Psoas muscle (tissue), 8 donors: Measurements from ENCODE around the gene JAM3. TPM values are rescaled to one million over a fixed set of nuclear protein-coding genes. Genes with fewer than 3 reads are reported as not detected.

Experiments
- ATAC-seq, 4 donors: fragments of 200-7000 bp; cut with Tn5 transposase; one replicate each; pipeline ENCODE4 v1.9.1; 2020; ENCODE audit warnings: moderate library complexity in 3 of 4, mild to moderate bottlenecking in 2 of 4
- DNase-seq, 2 donors: peaks; one replicate each; pipeline ENCODE4 v3.0.0-alpha.2; 2020
- H3K27ac ChIP-seq: fragments of 200-600 bp; one replicate; pipeline ENCODE4 v1.8.0; 2022
- H3K27me3 ChIP-seq, 3 donors: fragments of 200-600 bp in 1 of 3; one replicate each; pipeline versions ENCODE4 v1.6.1 to v1.8.0; 2013 to 2022; ENCODE audit warnings: low read length in 2 of 3, mild to moderate bottlenecking in 2 of 3, moderate library complexity in 1 of 3; ENCODE audit not compliant: insufficient read depth in 3 of 3
- H3K36me3 ChIP-seq, 2 donors: fragments of 200-600 bp in 1 of 2; one replicate each; pipeline versions ENCODE4 v1.6.1 to v1.8.0; 2013 to 2022; ENCODE audit warnings: low read depth in 1 of 2, mild to moderate bottlenecking in 1 of 2, moderate library complexity in 1 of 2; ENCODE audit not compliant: insufficient read depth in 1 of 2
- H3K4me1 ChIP-seq: fragments of 200-600 bp; one replicate; pipeline ENCODE4 v1.8.0; 2022
- H3K4me3 ChIP-seq: fragments of 200-600 bp; one replicate; pipeline ENCODE4 v1.8.0; 2022; ENCODE audit warnings: mild to moderate bottlenecking
- H3K9me3 ChIP-seq: fragments of 200-600 bp; one replicate; pipeline ENCODE4 v1.8.0; 2022
- WGBS, 3 donors: extraction: QIAGEN DNeasy Blood & Tissue Kit; methylation state at CpG; one replicate each; pipeline versions ENCODE4 v1.1.6 to v1.1.7; 2013; 5-methylcytosine and 5-hydroxymethylcytosine counted together
- intact Hi-C, 2 donors: fragments of 100-400 bp; cut with DNase I; formaldehyde crosslinking; loops; one replicate each; pipeline versions ENCODE4 v1.11.0 to v1.14.2; 2022
- polyA plus RNA-seq, 3 donors: library from polyadenylated mRNA; stranded (reverse); fragments of 200-250 nt; gene quantifications; one replicate each; pipeline ENCODE4 v1.2.3, GENCODE V29; 2013
- total RNA-seq, 4 donors: library from RNA; stranded (reverse); fragmentation: NEBNext Ultra II Directional in 2 of 4; extraction: Animal tissue kit (Norgen Biotek cat#: 25700) in 2 of 4; gene quantifications; one replicate each; pipeline versions ENCODE4 v1.2.1 to v1.2.4, GENCODE V29; 2021 to 2023
- TF ChIP-seq, protein P1 (sequence below): fragments of 200-600 bp; IDR thresholded peaks from one replicate; pipeline ENCODE4 v1.8.0; 2022; ENCODE audit warnings: antibody characterized with exemption
- donor health status: healthy with polysubstance abuse.
- donor health status: DM: no; HTN: no; CAD: no; lungs with moderate emphysema.
- donor health status: Bipolar disorder and iron deficiency.
- donor health status: healthy.
- donor health status: DM: yes; HTN: yes; CAD: no.
- donor health status: DM: no; HTN: no; CAD: no.
- donor health status: DM: no; HTN: no; CAD: no.
- donor health status: DM: yes; HTN: yes; CAD: no.

Gene JAM3
- total and polyA plus RNA-seq, 7 donors: 2.4 to 12.7 (median 5.8) TPM

DNA sequence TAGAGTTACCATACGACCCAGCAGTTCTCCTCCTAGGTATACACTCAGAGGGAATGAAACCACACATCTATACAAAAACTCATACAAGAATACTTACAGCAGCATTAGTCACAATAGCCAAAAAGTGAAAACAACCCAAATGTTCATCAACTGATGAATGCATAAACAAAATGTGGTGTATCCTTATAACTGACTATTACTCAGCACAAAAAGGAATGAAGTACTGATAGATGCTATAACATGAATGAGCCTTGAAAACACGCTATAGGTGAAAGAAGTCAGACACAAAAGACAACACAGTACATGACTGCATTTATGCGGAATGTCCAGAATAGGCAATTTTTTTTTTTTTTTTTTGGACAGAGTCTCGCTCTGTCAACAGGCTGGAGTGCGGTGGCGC, 131.8 kb downstream of the JAM3 start:
- DNase-seq (no peak), ATAC-seq (no peak)
- peaks cover 0 to 71% of the 10 kb centered on the region in 2 donors for H3K36me3 ChIP-seq
- no peaks in the 10 kb centered on the region for H3K4me1 ChIP-seq
- H3K27ac ChIP-seq: no peak overlapping the region
- 96 to 98% (median 98%) methylated on average over 6 of the region's 6 CpGs for WGBS, 3 donors
- H3K27me3 ChIP-seq: no peaks in the 10 kb centered on the region
- no peak overlapping the region for H3K4me3 ChIP-seq
- intact Hi-C loops: no loop called here
- TF ChIP-seq, protein P1, sequence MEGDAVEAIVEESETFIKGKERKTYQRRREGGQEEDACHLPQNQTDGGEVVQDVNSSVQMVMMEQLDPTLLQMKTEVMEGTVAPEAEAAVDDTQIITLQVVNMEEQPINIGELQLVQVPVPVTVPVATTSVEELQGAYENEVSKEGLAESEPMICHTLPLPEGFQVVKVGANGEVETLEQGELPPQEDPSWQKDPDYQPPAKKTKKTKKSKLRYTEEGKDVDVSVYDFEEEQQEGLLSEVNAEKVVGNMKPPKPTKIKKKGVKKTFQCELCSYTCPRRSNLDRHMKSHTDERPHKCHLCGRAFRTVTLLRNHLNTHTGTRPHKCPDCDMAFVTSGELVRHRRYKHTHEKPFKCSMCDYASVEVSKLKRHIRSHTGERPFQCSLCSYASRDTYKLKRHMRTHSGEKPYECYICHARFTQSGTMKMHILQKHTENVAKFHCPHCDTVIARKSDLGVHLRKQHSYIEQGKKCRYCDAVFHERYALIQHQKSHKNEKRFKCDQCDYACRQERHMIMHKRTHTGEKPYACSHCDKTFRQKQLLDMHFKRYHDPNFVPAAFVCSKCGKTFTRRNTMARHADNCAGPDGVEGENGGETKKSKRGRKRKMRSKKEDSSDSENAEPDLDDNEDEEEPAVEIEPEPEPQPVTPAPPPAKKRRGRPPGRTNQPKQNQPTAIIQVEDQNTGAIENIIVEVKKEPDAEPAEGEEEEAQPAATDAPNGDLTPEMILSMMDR: no peak
- H3K9me3 ChIP-seq: no peaks in the 10 kb centered on the region

Other genes with a start within 250 kb of the JAM3 start
- gene SPATA19, start 223.6 kb upstream of the JAM3 start, total RNA-seq: not detected
- gene SPATA19, start 223.6 kb upstream of the JAM3 start, polyA plus RNA-seq: not detected
- gene IGSF9B, start 112.1 kb upstream of the JAM3 start, total RNA-seq: 1 to 10 TPM in 2 of 4 donors, under 1 TPM in 2; 0.84 to 3.4 (median 1.0) TPM
- 1 to 10 TPM in 1 of 3 donors, under 1 TPM in 2; 0.56 to 1.5 (median 0.65) TPM for gene IGSF9B, start 112.1 kb upstream of the JAM3 start, polyA plus RNA-seq
- gene NCAPD3, start 154.9 kb downstream of the JAM3 start, total RNA-seq: 1 to 10 TPM; 5.3 to 7.6 (median 5.7) TPM
- gene NCAPD3, start 154.9 kb downstream of the JAM3 start, polyA plus RNA-seq: 1 to 10 TPM; 2.8 to 8.7 (median 3.0) TPM
- gene VPS26B, start 155.6 kb downstream of the JAM3 start, total RNA-seq: 10 to 100 TPM; 12.2 to 21.8 (median 18.5) TPM
- gene VPS26B, start 155.6 kb downstream of the JAM3 start, polyA plus RNA-seq: 10 to 100 TPM; 14.0 to 34.8 (median 22.7) TPM
- 10 to 100 TPM; 14.9 to 31.6 (median 16.8) TPM for gene THYN1, start 184.3 kb downstream of the JAM3 start, total RNA-seq
- gene THYN1, start 184.3 kb downstream of the JAM3 start, polyA plus RNA-seq: 10 to 100 TPM; 20.4 to 33.5 (median 26.9) TPM
- 10 to 100 TPM; 22.9 to 33.9 (median 30.1) TPM for gene ACAD8, start 184.5 kb downstream of the JAM3 start, total RNA-seq
- 10 to 100 TPM; 20.4 to 34.6 (median 28.2) TPM for gene ACAD8, start 184.5 kb downstream of the JAM3 start, polyA plus RNA-seq
- not detected for gene GLB1L3, start 207.3 kb downstream of the JAM3 start, total RNA-seq
- gene GLB1L3, start 207.3 kb downstream of the JAM3 start, polyA plus RNA-seq: not detected